HUES64 (cell line): ENCODE measurements around the gene IGF2BP3.
A peak's percentile ranks its signal among the peaks of the same experiment; 100 is the strongest.

Experiments used
- H3K27ac ChIP-seq: 2 replicates; pipeline ENCODE4 v1.7.0; 2013; ENCODE audit warnings: low read depth, low read length, inconsistent platforms
- H3K27me3 ChIP-seq: 2 replicates; pipeline ENCODE4 v1.6.1; 2013; ENCODE audit warnings: mild to moderate bottlenecking, low read length; ENCODE audit not compliant: insufficient read depth
- H3K36me3 ChIP-seq: 2 replicates; pipeline ENCODE4 v1.6.1; 2013; ENCODE audit warnings: mild to moderate bottlenecking, low read length; ENCODE audit not compliant: insufficient read depth
- H3K4me1 ChIP-seq: 2 replicates; pipeline ENCODE4 v1.6.1; 2013; ENCODE audit warnings: mild to moderate bottlenecking, low read length, moderate library complexity; ENCODE audit not compliant: insufficient read depth
- H3K4me3 ChIP-seq: 2 replicates; pipeline ENCODE4 v1.5.1; 2013; ENCODE audit warnings: mild to moderate bottlenecking, low read length, moderate library complexity
- H3K9ac ChIP-seq: 2 replicates; pipeline ENCODE4 v1.6.1; 2013; ENCODE audit warnings: mild to moderate bottlenecking, low read depth, low read length
- H3K9me3 ChIP-seq: 2 replicates; pipeline ENCODE4 v1.6.1; 2013; ENCODE audit warnings: low read depth, low read length; ENCODE audit not compliant: insufficient read depth
- WGBS: fragments of 150-250, 120-280 bp; methylation state at CpG from one replicate; pipeline ENCODE4 v1.1.7; 2013; ENCODE audit warnings: missing lambda C conversion rate; 5-methylcytosine and 5-hydroxymethylcytosine counted together

IGF2BP3 gene

DNA sequence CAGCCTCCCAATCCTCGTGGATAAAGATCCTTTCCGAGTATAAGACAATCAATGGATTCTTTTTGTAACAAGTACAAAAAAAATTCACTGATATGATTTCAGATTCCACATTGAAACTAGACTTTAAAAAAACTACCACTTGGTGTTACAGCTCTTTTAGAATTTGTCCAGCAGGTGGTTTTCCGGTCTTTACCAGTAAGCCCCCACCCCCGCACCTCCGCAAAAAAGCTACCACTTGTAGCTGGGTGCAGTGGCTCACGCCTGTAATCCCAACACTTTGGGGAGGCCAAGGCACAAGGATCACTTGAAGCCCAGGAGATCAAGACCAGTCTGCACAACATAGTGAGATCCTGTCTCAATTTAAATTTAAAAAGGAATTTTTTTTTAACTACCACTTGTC, 19.8 kb downstream of the IGF2BP3 start:
- Histone ChIP-seq H3K9ac (no peak overlapping the region), H3K36me3 (peaks cover 39% of the 10 kb centered on the region)
- WGBS = 87% methylated on average over 6 of the region's 6 CpGs

DNA sequence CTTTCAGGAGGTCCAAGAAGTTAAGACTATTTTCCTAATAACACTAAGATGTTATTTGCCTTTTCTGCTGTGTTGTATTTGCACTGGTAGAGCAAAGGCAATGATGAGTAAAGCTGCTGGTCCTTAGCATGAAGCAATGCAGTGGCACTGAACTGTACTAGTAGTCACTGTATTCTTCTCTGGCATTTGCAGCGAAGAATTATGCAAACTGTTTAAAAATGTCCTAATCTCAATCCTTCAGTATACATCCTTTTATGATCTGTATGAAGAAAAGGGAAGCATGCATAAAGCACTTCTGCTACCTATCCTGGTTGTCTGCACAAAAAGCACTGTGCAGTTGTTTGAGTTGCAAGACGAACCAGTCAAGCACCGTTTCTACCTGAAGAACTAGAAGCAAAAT, 20.4 kb downstream of the IGF2BP3 start:
- WGBS = 95% methylated on average over 3 of the region's 3 CpGs

More for the DNA sequence above, 19.8 kb downstream of the IGF2BP3 start:
- Histone ChIP-seq H3K27me3 (no peaks in the 10 kb centered on the region), H3K4me3 (no peak overlapping the region), H3K9me3 (no peaks in the 10 kb centered on the region), H3K27ac (no peak overlapping the region), H3K4me1 (peaks cover 29% of the 10 kb centered on the region)

DNA sequence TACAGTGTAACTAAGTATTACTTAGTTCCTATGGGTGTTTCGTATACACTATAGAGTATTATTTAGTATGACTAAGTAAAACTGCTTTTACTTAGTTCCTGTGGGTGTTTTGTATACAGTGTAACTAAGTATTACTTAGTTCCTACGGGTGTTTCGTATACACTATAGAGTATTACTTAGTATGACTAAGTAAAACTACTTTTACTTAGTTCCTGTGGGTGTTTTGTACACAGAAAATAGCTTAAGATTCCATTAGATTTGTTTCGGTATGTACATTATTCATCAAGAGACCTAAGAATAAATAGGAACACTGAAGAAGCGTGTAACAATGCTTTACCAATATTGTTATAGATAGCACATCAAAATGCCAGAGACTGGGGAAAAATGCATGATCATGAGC, 25.0 kb downstream of the IGF2BP3 start:
- H3K27ac ChIP-seq = no peak overlapping the region
- H3K4me3 ChIP-seq = no peak overlapping the region
- H3K9ac ChIP-seq = no peak overlapping the region
- WGBS = 100% methylated on average over 2 of the region's 5 CpGs
- peaks cover 6% of the 10 kb centered on the region; the same call in 1 of the 2 replicates for H3K4me1 ChIP-seq
- no peaks in the 10 kb centered on the region for H3K9me3 ChIP-seq
- H3K27me3 ChIP-seq = no peaks in the 10 kb centered on the region
- H3K36me3 ChIP-seq = peaks cover 41% of the 10 kb centered on the region

More for the DNA sequence above, 20.4 kb downstream of the IGF2BP3 start:
- no peak overlapping the region for H3K27ac ChIP-seq
- no peak overlapping the region for H3K9ac ChIP-seq
- peaks cover 23% of the 10 kb centered on the region for H3K4me1 ChIP-seq
- no peaks in the 10 kb centered on the region for H3K27me3 ChIP-seq
- H3K9me3 ChIP-seq = no peaks in the 10 kb centered on the region
- peaks cover 37% of the 10 kb centered on the region for H3K36me3 ChIP-seq
- no peak overlapping the region for H3K4me3 ChIP-seq

DNA sequence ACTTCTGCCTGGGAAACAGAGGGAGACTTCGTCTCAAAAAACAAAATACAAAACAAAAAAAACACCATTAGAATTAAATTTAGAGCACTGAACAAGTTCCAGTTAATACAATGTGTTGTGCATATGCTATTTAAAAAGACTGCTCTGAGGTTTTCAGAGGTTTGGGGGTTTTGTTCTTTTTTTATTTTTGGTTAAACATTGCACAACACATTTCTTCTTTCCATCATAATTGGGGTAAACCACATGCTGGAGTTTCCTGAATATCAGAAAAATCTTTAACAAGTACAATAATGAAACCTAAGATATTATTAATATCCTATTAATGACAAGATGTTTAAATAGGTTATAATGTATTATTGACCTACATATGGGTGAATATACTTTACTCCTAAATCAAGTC, 26.3 kb downstream of the IGF2BP3 start:
- Histone ChIP-seq H3K9ac (no peak overlapping the region), H3K36me3 (peaks cover 36% of the 10 kb centered on the region), H3K27me3 (no peaks in the 10 kb centered on the region), H3K27ac (no peak overlapping the region), H3K4me3 (no peak overlapping the region), H3K4me1 (no peaks in the 10 kb centered on the region), H3K9me3 (no peaks in the 10 kb centered on the region)
- WGBS = 100% methylated on average over 1 of the region's 1 CpG

DNA sequence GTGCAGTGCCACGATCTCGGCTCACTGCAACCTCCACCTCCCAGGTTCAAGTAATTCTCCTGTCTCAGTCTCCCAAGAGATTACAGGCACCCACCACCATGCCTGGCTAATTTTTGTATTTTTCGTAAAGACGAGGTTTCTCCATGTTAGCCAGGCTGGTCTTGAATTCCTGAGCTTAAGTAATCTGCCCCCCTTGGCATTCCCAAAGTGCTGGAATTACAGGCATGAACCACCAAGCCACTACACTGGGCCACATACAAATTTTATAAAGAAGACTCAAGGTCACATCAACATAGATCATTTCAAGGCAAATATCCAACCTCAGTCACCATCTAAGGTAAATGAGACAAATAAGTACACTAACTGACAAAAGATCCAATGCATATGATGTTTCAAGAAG, 32.1 kb downstream of the IGF2BP3 start:
- H3K27ac ChIP-seq = no peak overlapping the region
- no peak overlapping the region for H3K4me3 ChIP-seq
- peaks cover 9% of the 10 kb centered on the region; the same call in 1 of the 2 replicates for H3K4me1 ChIP-seq
- H3K9me3 ChIP-seq = no peaks in the 10 kb centered on the region
- 94% methylated on average over 4 of the region's 4 CpGs for WGBS
- no peaks in the 10 kb centered on the region for H3K27me3 ChIP-seq
- H3K9ac ChIP-seq = no peak overlapping the region
- H3K36me3 ChIP-seq = peaks cover 11% of the 10 kb centered on the region

DNA sequence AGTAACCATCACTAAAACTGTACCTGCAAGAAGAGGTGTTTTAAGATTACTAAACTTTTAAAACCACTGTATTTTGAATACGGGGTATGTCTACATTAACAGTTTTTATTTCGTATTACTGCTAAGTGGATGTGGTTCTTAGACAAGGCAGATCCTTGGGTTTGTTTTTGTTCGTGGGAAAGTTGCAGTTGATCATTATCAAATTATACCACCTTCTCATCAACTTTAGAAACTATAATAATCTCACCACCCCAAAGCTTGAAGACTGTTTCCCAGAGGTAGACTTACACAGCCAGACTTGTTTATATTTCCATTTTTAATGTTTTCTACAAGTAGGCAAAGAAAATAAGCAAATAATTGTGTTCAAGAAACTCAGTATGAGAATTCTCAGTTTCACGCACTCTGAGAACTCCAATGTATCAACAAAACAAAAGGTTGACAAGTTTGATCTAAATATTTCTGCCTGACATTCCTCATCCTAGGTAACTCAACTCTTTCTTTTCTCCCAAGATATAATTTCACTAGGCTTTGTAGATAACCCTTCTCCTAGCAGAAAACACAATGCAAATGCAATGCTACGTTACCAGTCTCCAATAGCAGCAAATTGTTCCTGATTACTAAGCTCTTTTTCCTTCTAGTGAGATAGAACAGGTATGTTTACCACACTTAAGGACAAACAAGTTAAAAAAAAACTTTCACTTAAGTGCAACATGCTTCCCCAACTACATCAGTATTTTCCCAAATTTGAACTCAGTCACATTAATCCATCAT, 36.0 kb downstream of the IGF2BP3 start:
- 0 out of 2 replicates have a peak overlapping the region, but pooled peaks have one; percentile 5 for H3K27ac ChIP-seq
- 94% methylated on average over 5 of the region's 5 CpGs for WGBS

DNA sequence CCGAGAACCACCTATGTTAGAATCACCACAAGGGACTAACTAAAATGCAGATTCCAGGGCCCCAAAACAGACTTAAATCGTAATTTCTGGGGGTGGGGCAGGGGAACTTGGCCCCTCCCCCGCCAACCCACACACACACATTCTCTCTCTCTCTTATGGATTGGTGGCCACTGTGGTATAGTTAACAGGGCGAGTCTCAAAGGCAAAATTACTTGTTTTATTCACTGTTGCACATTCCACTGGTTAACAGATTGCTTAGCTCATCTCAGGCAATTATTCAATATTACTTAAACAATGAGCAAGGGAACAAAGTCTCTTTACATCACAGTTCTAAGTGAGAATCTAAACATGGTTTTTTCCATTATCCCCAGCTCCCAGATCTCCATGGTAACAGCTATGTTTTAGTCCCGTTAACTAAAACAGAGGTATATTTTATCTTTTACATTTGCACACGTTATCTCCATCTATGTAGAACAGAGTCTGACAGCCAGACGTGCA, 38.5 kb downstream of the IGF2BP3 start:
- Histone ChIP-seq H3K27ac (no peak overlapping the region), H3K9me3 (no peaks in the 10 kb centered on the region), H3K36me3 (peaks cover 5% of the 10 kb centered on the region; the same call in 1 of the 2 replicates), H3K9ac (peak overlapping the region; percentile 42; the same call in 1 of the 2 replicates), H3K4me3 (no peak overlapping the region), H3K27me3 (no peaks in the 10 kb centered on the region), H3K4me1 (peaks cover 34% of the 10 kb centered on the region)
- 85% methylated on average over 7 of the region's 7 CpGs for WGBS

More for the DNA sequence above, 36.0 kb downstream of the IGF2BP3 start:
- H3K4me3 ChIP-seq = no peak overlapping the region
- H3K9ac ChIP-seq = no peak overlapping the region
- peaks cover 34% of the 10 kb centered on the region for H3K4me1 ChIP-seq
- H3K36me3 ChIP-seq = peaks cover 5% of the 10 kb centered on the region; the same call in 1 of the 2 replicates
- no peaks in the 10 kb centered on the region for H3K27me3 ChIP-seq
- no peaks in the 10 kb centered on the region for H3K9me3 ChIP-seq

DNA sequence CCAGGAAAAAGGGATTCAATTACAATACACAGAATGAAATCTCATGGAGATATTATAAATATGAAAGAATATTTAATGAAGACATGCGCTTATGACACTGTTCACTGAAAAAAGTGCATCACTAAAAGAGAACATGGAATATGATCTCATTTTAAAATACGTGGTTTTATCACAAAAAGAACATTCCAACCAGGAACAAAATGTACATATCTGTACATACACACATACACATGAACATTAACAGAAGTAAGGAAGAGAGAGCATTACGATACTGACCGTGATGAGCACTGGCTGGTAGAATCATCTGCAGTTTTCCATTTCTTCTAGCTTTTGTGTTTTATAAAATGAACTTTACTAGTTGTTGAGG, 39.4 kb downstream of the IGF2BP3 start:
- no peak overlapping the region for H3K27ac ChIP-seq
- peaks cover 34% of the 10 kb centered on the region for H3K4me1 ChIP-seq
- no peaks in the 10 kb centered on the region for H3K27me3 ChIP-seq
- no peaks in the 10 kb centered on the region for H3K9me3 ChIP-seq
- WGBS = 94% methylated on average over 4 of the region's 4 CpGs
- H3K4me3 ChIP-seq = no peak overlapping the region
- H3K9ac ChIP-seq = no peak overlapping the region
- H3K36me3 ChIP-seq = no peaks in the 10 kb centered on the region

DNA sequence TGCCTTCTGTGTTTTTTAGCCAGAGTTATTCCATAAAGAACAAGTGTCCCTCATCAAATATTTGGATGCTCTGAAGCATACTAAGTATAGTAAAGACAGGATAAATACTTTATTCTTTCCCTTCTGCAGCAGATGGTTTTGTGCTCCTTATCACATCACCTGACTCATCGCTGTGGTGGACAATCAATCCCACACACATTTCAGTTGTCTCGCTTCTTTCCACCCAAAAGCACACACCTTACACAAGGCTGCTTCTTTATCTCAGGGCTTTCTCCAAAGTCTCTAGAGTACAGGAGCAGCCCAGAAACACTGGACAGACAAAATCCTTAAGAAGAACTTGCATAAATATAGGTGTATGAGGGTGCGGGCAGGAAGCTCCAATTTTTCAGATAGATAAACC, 43.4 kb downstream of the IGF2BP3 start:
- H3K4me1 ChIP-seq = peaks cover 18% of the 10 kb centered on the region
- H3K9me3 ChIP-seq = no peaks in the 10 kb centered on the region

DNA sequence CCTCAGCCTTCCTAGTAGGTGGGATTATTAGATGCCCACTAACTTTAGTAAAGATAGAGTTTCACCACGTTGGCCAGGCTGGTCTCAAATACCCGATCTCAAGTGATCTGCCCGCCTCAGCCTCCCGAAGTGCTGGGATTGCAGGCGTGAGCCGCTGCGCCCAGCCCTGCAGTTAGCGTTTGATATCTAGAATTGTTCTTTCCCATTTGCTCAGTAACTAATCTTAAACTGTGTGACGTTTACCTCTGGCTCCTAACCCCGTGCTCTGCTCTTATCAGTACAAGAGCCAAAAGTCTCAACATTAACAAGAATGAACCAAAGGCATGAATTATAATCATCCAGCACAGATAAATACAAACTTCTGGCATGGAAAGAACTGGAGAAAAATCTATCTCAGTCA, 47.4 kb downstream of the IGF2BP3 start:
- WGBS = 90% methylated on average over 10 of the region's 10 CpGs
- H3K27me3 ChIP-seq = no peaks in the 10 kb centered on the region
- peaks cover 27% of the 10 kb centered on the region for H3K4me1 ChIP-seq
- H3K27ac ChIP-seq = no peak overlapping the region
- H3K4me3 ChIP-seq = no peak overlapping the region
- no peaks in the 10 kb centered on the region for H3K9me3 ChIP-seq
- no peak overlapping the region for H3K9ac ChIP-seq
- 0 out of 2 replicates have a peak, but pooled peaks cover 2% of the 10 kb centered on the region for H3K36me3 ChIP-seq

More for the DNA sequence above, 43.4 kb downstream of the IGF2BP3 start:
- Histone ChIP-seq H3K9ac (no peak overlapping the region), H3K36me3 (no peaks in the 10 kb centered on the region), H3K4me3 (no peak overlapping the region), H3K27ac (no peak overlapping the region), H3K27me3 (no peaks in the 10 kb centered on the region)
- 92% methylated on average over 3 of the region's 3 CpGs for WGBS

DNA sequence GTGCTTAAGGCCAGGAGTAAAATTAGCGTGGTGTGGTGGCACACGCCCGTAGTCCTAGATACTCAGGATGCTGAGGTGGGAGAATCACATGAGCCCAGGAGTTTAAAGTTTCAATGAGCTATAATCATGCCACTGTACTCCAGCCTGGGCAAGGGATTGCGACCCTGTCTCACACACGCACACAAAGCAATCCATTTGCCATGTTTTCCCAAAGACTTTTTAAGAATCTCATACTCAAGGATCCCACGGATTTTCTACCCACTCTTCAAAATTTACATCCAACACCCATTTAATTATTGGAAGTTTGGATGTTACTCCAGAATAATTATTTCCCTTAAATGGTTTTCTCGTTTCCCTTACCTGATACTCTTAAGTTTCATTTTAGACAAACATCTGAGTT, 47.9 kb downstream of the IGF2BP3 start:
- WGBS = 75% methylated on average over 6 of the region's 7 CpGs
- Histone ChIP-seq H3K4me3 (no peak overlapping the region), H3K9me3 (no peaks in the 10 kb centered on the region), H3K4me1 (peaks cover 32% of the 10 kb centered on the region), H3K27ac (no peak overlapping the region), H3K27me3 (no peaks in the 10 kb centered on the region), H3K9ac (no peak overlapping the region), H3K36me3 (0 out of 2 replicates have a peak, but pooled peaks cover 2% of the 10 kb centered on the region)
